Raji (cell line): ENCODE measurements around the gene ZNF319.

Source experiments
- POLR2A ChIP-seq: IDR thresholded peaks from 2 replicates; pipeline ENCODE4 v1.6.1; 2011; ENCODE audit warnings: low read depth, low read length, control low read depth; ENCODE audit not compliant: insufficient read depth

The ZNF319 gene

DNA sequence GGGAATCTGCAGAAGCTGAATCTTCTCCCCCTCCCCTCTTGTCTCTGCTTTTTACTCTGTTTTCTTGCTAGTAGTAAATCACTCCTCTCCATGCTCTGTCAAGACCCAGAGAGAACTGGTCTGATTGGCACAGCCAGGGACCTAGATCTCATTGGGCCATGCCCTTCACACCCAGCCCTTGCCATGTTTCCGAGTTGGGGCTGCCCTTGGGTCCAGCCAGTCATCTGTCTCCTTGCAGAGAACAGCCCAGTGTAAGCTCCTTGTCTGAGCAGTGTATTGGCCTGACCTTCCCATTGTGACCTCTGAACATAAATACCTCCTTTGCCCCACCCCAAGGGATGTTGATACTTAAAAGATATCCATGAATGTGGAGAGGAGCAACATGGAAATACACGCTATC lies 28.9 kb upstream of the ZNF319 start:
- no peak for TF ChIP-seq POLR2A

DNA sequence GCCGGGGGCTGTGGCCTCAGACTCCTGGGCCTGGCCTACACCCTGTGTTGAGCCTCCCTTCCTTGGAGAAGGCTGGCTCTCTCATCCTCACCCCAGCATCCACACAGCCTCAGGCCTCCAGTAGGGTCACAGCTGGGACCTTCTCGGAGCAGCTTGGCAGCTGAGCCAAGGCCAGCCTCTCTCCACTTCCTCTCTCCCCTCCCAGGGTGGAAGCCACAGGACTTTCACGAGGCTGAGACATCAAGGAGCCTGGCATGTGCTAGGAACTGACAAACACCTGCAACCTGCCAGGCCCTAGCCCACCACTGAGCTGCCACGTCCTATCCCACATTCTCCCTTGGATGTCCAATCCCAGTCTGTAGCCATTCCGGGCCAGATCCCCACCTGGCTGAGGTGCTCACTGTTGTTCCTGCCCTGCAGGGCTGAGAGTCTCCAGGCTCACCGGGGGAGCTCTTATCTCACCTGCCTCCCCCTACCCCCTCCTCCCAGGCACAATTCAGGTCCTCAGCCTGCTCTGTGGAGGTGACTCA lies 28.1 kb upstream of the ZNF319 start:
- no peak for TF ChIP-seq POLR2A

- TF ChIP-seq POLR2A = no peak
These were observed 27.5 kb upstream of the ZNF319 start for GRCh38 chr16:58027916-58028455.

DNA sequence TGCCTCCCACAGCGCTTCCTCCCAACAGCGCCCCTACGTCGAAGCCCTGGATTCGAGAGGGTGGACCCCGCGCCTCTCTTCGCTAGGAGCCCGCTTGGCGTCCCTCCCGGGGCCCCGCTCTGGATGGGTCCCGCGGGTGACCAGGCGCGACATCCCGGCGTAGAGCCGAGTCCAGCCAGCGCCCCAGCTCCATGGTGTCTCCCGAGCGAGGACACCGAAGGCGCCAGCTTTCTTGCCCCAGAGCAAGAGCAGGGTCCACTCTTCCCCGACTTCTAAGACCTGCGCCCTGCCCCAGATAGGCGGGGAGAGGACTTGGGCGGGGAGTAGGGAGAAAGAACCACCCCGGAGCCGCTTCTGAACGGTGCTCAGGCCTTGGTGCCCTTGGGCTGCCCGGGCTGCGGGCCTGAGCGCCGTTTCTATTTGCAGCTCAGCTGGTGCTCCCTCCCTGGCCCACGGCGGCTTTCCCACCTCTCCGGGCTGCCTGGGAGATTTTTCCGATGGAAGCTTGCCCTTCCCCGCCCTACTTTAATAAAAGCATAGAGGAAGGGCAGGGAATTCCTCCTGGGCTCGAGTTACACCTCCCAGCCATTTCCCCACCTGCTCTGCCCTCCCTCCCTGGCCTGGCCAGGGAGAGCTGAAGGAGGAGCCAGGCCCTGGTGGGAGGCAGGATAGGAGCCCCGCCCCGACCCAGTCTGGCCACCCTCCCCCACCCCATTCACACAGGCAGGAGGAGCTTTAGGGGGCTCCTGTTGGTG lies 26.9 kb upstream of the ZNF319 start:
- no peak for TF ChIP-seq POLR2A

- no peak for TF ChIP-seq POLR2A
These were observed 26.3 kb upstream of the ZNF319 start for GRCh38 chr16:58026705-58027160.

GRCh38 chr16:58026139-58026704 lies 25.8 kb upstream of the ZNF319 start:
- no peak for TF ChIP-seq POLR2A

GRCh38 chr16:58025351-58026138 lies 25.1 kb upstream of the ZNF319 start, which contains the start of gene MMP15:
MMP15 (plus strand) TSS chr16:58025754; CDS start chr16:58026351, 597 bp downstream.
- TF ChIP-seq POLR2A = no peak

DNA sequence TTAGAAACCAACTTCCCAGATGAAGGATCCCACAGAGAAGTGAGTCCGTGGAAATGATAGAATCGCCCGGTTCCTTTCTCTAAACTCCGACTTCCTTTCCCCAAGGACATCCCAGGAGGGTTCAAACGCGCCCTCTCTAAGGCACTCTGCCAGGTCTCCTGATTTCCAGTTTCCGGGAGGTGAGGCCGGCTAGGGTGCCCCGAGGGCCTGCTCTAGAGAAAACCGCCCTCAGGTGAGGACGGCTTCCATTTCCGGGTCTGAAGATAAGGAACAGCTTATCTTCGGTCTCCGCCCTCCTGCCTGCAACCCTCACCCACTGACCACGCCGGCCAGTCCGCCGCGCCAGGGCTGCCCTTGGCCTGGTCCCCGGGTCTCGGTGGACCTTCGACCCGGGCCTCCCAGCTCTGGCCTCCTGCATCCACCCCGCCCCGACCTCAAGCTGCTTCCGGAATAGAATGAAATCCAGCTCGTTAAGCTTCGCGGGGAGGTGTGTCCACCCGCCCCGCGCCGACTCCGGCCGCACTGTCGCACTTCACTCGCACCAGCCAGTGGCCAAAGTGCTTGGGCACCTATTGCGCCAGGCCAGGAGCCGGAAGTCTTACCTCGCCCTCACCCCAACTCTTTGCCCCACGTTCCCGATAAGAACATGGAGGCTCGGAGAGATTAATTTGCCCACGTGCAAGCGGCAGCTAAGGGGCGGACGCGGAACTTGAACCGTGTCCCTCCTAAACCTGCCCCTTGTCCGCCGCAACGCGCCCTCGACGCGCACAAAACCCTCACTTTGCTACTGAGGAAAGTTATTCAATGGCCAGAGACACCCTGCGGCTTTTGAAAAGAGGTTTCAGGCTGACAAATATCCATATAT lies 24.2 kb upstream of the ZNF319 start:
- no peak for TF ChIP-seq POLR2A

GRCh38 chr16:58022601-58023371 lies 22.3 kb upstream of the ZNF319 start:
- TF ChIP-seq POLR2A = no peak

DNA sequence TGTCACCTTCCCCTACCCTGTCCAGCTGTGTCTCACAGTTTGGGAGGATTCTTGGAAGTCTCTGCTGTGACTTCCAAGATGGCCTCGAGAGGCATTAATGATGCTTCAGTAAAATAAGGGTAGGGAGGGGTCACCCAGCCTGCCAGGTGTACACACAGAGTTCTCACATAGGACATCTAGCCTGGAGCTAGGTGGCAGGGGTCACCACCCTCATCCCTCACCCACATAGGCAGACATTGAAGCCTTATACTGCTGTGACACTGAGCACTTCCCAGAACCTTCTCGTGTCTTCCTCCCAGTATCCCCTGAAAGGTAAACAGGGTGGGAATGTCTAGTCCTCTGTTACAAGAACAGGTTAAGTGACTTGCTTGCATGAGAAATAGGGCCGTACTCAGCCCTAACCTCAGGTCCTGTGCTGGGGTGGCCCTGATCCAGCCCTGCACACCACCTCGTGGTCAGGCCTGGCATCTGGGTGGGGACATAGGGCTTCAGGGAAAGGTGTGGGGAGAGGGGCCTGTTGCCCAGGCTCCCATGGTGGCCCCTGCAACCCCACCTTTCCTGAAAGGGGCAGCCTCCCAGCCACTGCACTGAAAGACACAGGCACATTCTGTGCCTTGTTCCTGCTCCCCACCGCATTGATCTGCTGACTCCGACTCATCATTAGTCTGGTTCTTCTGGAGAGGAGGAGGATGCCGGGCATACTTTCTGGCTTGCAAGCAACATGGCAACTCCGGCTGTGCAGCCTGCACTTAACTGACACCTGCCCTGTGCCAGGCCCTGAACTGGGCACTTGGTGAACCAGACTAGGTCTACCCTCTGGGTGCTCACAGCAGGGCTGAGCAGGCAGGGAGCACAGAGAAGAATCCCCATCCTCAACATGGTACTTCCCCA lies 21.4 kb upstream of the ZNF319 start:
- no peak for TF ChIP-seq POLR2A

GRCh38 chr16:58020628-58021521 lies 20.4 kb upstream of the ZNF319 start:
- TF ChIP-seq POLR2A = no peak
